H9 (cell line): Measurements from ENCODE around the gene CCDC170. TPM values are rescaled to one million over a fixed set of nuclear protein-coding genes. Genes with fewer than 3 reads are reported as not detected.
"Not testable (repeated sequence)": the region's sequence is repeated elsewhere in the genome, so short reads cannot be mapped to it uniquely, and the experiment has no call there.

Experiments
- DNase-seq: peaks from one replicate; pipeline ENCODE4 v3.0.0-alpha.2; 2017
- H2AFZ ChIP-seq: one replicate; pipeline ENCODE4 v1.6.1; 2013; ENCODE audit warnings: mild to moderate bottlenecking, low read length, control low read depth, moderate library complexity
- H2AK5ac ChIP-seq: 2 replicates; pipeline ENCODE4 v1.6.1; 2013; ENCODE audit warnings: low read length, control low read depth, mixed read lengths; ENCODE audit not compliant: insufficient read length
- H2BK120ac ChIP-seq: one replicate; pipeline ENCODE4 v1.6.1; 2013; ENCODE audit warnings: low read depth, mild to moderate bottlenecking, low read length, control low read depth, inconsistent platforms; ENCODE audit not compliant: poor library complexity, severe bottlenecking
- H2BK12ac ChIP-seq: 2 replicates; pipeline ENCODE4 v1.6.1; 2013; ENCODE audit warnings: low read length, control low read depth, mixed read lengths, low read depth; ENCODE audit not compliant: insufficient read length
- H2BK15ac ChIP-seq: 2 replicates; pipeline ENCODE4 v1.6.1; 2013; ENCODE audit warnings: low read depth, low read length, control low read depth
- H2BK20ac ChIP-seq: one replicate; pipeline ENCODE4 v1.6.1; 2013; ENCODE audit warnings: low read depth, mild to moderate bottlenecking, low read length, control low read depth, inconsistent platforms; ENCODE audit not compliant: poor library complexity, severe bottlenecking
- H2BK5ac ChIP-seq: 2 replicates; pipeline ENCODE4 v1.6.1; 2013; ENCODE audit warnings: low read length, control low read depth, mixed read lengths; ENCODE audit not compliant: insufficient read length
- H3K14ac ChIP-seq: 2 replicates; pipeline ENCODE4 v1.6.1; 2013; ENCODE audit warnings: low read length, control low read depth; ENCODE audit not compliant: insufficient read depth
- H3K18ac ChIP-seq: 2 replicates; pipeline ENCODE4 v1.6.1; 2013; ENCODE audit warnings: low read depth, mild to moderate bottlenecking, mixed read lengths, low read length, control low read depth; ENCODE audit not compliant: insufficient read length
- H3K23ac ChIP-seq: 2 replicates; pipeline ENCODE4 v1.6.1; 2013; ENCODE audit warnings: low read length, control low read depth, mixed read lengths, low read depth; ENCODE audit not compliant: insufficient read length
- H3K23me2 ChIP-seq: 2 replicates; pipeline ENCODE4 v1.6.1; 2013; ENCODE audit warnings: low read depth, mild to moderate bottlenecking, mixed read lengths, low read length, control low read depth; ENCODE audit not compliant: insufficient read length, poor library complexity, severe bottlenecking
- H3K27ac ChIP-seq: 2 replicates; pipeline ENCODE4 v1.5.1; 2013; ENCODE audit warnings: low read length, control low read depth, mixed read lengths, low read depth; ENCODE audit not compliant: insufficient read length
- H3K27me3 ChIP-seq: 2 replicates; pipeline ENCODE4 v1.6.1; 2013; ENCODE audit warnings: low read length, control low read depth, inconsistent platforms; ENCODE audit not compliant: insufficient read depth
- H3K4ac ChIP-seq: 2 replicates; pipeline ENCODE4 v1.6.1; 2013; ENCODE audit warnings: low read depth, mild to moderate bottlenecking, control low read depth, inconsistent platforms, low read length, moderate library complexity
- H3K4me1 ChIP-seq: 2 replicates; pipeline ENCODE4 v1.6.1; 2013; ENCODE audit warnings: low read length, control low read depth, inconsistent platforms; ENCODE audit not compliant: insufficient read depth
- H3K4me2 ChIP-seq: 2 replicates; pipeline ENCODE4 v1.6.1; 2013; ENCODE audit warnings: low read length, control low read depth, mixed read lengths; ENCODE audit not compliant: insufficient read length, insufficient read depth
- H3K56ac ChIP-seq: 2 replicates; pipeline ENCODE4 v1.6.1; 2013; ENCODE audit warnings: low read depth, mild to moderate bottlenecking, mixed read lengths, low read length, control low read depth; ENCODE audit not compliant: insufficient read length
- H3K79me1 ChIP-seq: 2 replicates; pipeline ENCODE4 v1.6.1; 2013; ENCODE audit warnings: low read depth, mild to moderate bottlenecking, moderate library complexity, low read length, control low read depth, inconsistent platforms; ENCODE audit not compliant: insufficient read depth, poor library complexity, severe bottlenecking
- H3K79me2 ChIP-seq: 2 replicates; pipeline ENCODE4 v1.6.1; 2013; ENCODE audit warnings: low read length, control low read depth, inconsistent platforms; ENCODE audit not compliant: insufficient read depth
- H3K9ac ChIP-seq: 2 replicates; pipeline ENCODE4 v1.6.1; 2013; ENCODE audit warnings: low read length, control low read depth, mixed read lengths; ENCODE audit not compliant: insufficient read length; ENCODE audit errors: extremely low read depth
- H3K9me3 ChIP-seq: one replicate; pipeline ENCODE4 v1.6.1; 2013; ENCODE audit warnings: low read depth, low read length, inconsistent platforms; ENCODE audit not compliant: control insufficient read depth
- H3T11ph ChIP-seq: one replicate; pipeline ENCODE4 v1.6.1; 2013; ENCODE audit warnings: mild to moderate bottlenecking, low read length, control low read depth, inconsistent platforms
- H4K20me1 ChIP-seq: one replicate; pipeline ENCODE4 v1.6.1; 2013; ENCODE audit not compliant: control insufficient read depth, insufficient read length, insufficient read depth
- H4K5ac ChIP-seq: 2 replicates; pipeline ENCODE4 v1.6.1; 2013; ENCODE audit warnings: low read depth, mild to moderate bottlenecking, mixed read lengths, low read length, control low read depth; ENCODE audit not compliant: insufficient read length
- H4K8ac ChIP-seq: replicated peaks from 2 replicates; pipeline ENCODE4 v1.6.1; 2013; ENCODE audit warnings: low read length, control low read depth, mixed read lengths, low read depth; ENCODE audit not compliant: insufficient read length
- H4K91ac ChIP-seq: 2 replicates; pipeline ENCODE4 v1.6.1; 2013; ENCODE audit warnings: low read depth, mild to moderate bottlenecking, moderate library complexity, mixed read lengths, low read length, control low read depth; ENCODE audit not compliant: insufficient read length
- H3K27ac Mint-ChIP-seq, 3 experiments: 2 replicates in 2 of 3; 3 replicates in 1 of 3; pipeline ENCODE4 v1.8.0; 2020 to 2021; ENCODE audit warnings: mixed read lengths in 3 of 3, mild to moderate bottlenecking in 1 of 3, moderate library complexity in 1 of 3
- H3K27me3 Mint-ChIP-seq: 2 replicates; pipeline ENCODE4 v1.8.0; 2021; ENCODE audit warnings: low read depth, mild to moderate bottlenecking, moderate library complexity, mixed read lengths
- H3K36me3 Mint-ChIP-seq, 3 experiments: 2 replicates in 2 of 3; 3 replicates in 1 of 3; pipeline ENCODE4 v1.8.0; 2020 to 2021; ENCODE audit warnings: low read depth in 3 of 3, mixed read lengths in 3 of 3; ENCODE audit not compliant: insufficient read depth in 1 of 3
- H3K4me1 Mint-ChIP-seq, 2 experiments: 2 replicates each; pipeline ENCODE4 v1.8.0; 2020; ENCODE audit warnings: mixed read lengths in 2 of 2
- H3K4me3 Mint-ChIP-seq, 2 experiments: 2 replicates in 1 of 2; 3 replicates in 1 of 2; pipeline ENCODE4 v1.8.0; 2020 to 2021; ENCODE audit warnings: mild to moderate bottlenecking in 2 of 2, mixed read lengths in 2 of 2, moderate library complexity in 1 of 2
- H3K9me3 Mint-ChIP-seq, 2 experiments: 2 replicates in 1 of 2; 3 replicates in 1 of 2; pipeline ENCODE4 v1.8.0; 2020; ENCODE audit warnings: mild to moderate bottlenecking in 2 of 2, mixed read lengths in 2 of 2, moderate library complexity in 1 of 2
- WGBS: extraction: QIAGEN DNeasy Blood & Tissue Kit; methylation state at CpG from one replicate; pipeline ENCODE4 v1.1.7; 2013; ENCODE audit warnings: missing lambda C conversion rate, low lambda C conversion rate, mixed read lengths; ENCODE audit not compliant: insufficient read length; ENCODE audit errors: extremely low coverage; 5-methylcytosine and 5-hydroxymethylcytosine counted together
- total RNA-seq: library from RNA; stranded (reverse); gene quantifications from 2 replicates; pipeline ENCODE4 v1.2.1, GENCODE V29; 2021
- TF ChIP-seq, protein P1 (sequence below): fragments of 200-600 bp; sonication (generic); conservative IDR thresholded peaks from 3 replicates; pipeline ENCODE4 v1.8.0; 2021; ENCODE audit warnings: antibody characterized with exemption, mild to moderate bottlenecking

The CCDC170 gene
- total RNA-seq, 1 experiment from 2014 or later: 0.07 TPM

DNA sequence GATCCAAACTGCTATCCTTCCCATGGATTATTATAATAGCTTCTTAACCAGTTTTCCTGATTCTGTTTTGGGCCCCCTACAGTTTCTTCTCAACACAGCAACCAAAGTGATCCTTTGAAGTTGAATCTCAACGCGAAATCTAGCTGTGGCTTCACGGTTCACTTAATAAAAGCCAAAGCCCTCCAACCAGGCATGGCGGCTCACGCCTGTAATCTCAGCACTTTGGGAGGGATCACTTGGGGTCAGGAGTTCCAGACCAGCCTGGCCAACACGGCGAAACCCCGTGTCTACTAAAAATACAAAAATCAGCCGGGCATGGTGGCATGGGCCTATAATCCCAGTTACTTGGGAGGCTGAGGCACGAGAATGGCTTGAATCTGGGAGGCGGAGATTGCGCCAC is 45.2 kb upstream of the CCDC170 start:
- no peak overlapping the region for H2BK120ac ChIP-seq
- no peak overlapping the region for H2BK5ac ChIP-seq
- no peak overlapping the region for H2AFZ ChIP-seq
- no peak overlapping the region for H4K91ac ChIP-seq
- no peak overlapping the region for H3K14ac ChIP-seq
- no peak overlapping the region for H3K4ac ChIP-seq
- peaks cover 14% of the 10 kb centered on the region; the same call in 1 of the 2 replicates for H3K79me2 ChIP-seq
- peaks cover 11% of the 10 kb centered on the region for H3K23me2 ChIP-seq
- no peak overlapping the region for H3K23ac ChIP-seq
- H3K27ac Mint-ChIP-seq: no peak overlapping the region
- peaks cover 4 to 11% of the 10 kb centered on the region in 2 experiments for H3K4me1 Mint-ChIP-seq
- no peak overlapping the region for H2BK20ac ChIP-seq
- H4K20me1 ChIP-seq: no peaks in the 10 kb centered on the region
- H3K79me1 ChIP-seq: peaks cover 9% of the 10 kb centered on the region
- peaks cover 1% of the 10 kb centered on the region; the same call in 1 of the 2 replicates for H3K27me3 Mint-ChIP-seq
- no peak overlapping the region for H4K5ac ChIP-seq
- H3K36me3 Mint-ChIP-seq: peaks cover 5 to 32% (median 16%) of the 10 kb centered on the region in 3 experiments; a peak in 5 of 7 replicates
- H3K4me1 ChIP-seq: no peaks in the 10 kb centered on the region
- TF ChIP-seq, protein P1, sequence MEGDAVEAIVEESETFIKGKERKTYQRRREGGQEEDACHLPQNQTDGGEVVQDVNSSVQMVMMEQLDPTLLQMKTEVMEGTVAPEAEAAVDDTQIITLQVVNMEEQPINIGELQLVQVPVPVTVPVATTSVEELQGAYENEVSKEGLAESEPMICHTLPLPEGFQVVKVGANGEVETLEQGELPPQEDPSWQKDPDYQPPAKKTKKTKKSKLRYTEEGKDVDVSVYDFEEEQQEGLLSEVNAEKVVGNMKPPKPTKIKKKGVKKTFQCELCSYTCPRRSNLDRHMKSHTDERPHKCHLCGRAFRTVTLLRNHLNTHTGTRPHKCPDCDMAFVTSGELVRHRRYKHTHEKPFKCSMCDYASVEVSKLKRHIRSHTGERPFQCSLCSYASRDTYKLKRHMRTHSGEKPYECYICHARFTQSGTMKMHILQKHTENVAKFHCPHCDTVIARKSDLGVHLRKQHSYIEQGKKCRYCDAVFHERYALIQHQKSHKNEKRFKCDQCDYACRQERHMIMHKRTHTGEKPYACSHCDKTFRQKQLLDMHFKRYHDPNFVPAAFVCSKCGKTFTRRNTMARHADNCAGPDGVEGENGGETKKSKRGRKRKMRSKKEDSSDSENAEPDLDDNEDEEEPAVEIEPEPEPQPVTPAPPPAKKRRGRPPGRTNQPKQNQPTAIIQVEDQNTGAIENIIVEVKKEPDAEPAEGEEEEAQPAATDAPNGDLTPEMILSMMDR: peak; percentile 29; the same call in 1 of the 3 replicates
- no peak overlapping the region for H4K8ac ChIP-seq
- no peaks in the 10 kb centered on the region for H3K27me3 ChIP-seq
- H3K9ac ChIP-seq: no peak overlapping the region
- no peak overlapping the region for H3K4me2 ChIP-seq
- WGBS: no CpG with 5 or more reads among the region's 12 CpGs
- no peak overlapping the region for H3K56ac ChIP-seq
- no peak overlapping the region for H3K27ac ChIP-seq
- H2BK15ac ChIP-seq: no peak overlapping the region
- H3K9me3 ChIP-seq: no peaks in the 10 kb centered on the region
- no peak overlapping the region for H3T11ph ChIP-seq
- no peak overlapping the region for H2AK5ac ChIP-seq
- DNase-seq: no peak
- no peak overlapping the region for H3K18ac ChIP-seq
- H3K4me3 Mint-ChIP-seq: no peak overlapping the region
- H3K9me3 Mint-ChIP-seq: peaks cover 1 to 4% of the 10 kb centered on the region in 2 experiments; a peak in 3 of 5 replicates
- no peak overlapping the region for H2BK12ac ChIP-seq

DNA sequence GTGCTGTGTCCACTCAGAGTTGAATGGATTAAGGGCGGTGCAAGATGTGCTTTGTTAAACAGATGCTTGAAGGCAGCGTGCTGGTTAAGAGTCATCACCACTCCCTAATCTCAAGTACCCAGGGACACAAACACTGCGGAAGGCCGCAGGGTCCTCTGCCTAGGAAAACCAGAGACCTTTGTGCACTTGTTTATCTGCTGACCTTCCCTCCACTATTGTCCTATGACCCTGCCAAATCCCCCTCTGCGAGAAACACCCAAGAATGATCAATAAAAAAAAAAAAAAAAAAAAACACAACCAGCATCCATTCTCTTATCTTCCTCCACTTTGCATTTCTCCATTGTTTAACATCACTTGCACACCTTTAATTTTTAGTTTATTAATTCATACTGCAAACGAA is 42.9 kb upstream of the CCDC170 start:
- H2BK12ac ChIP-seq, H2AK5ac ChIP-seq, H2BK120ac ChIP-seq, H4K8ac ChIP-seq, H3K18ac ChIP-seq, H4K91ac ChIP-seq, H3K79me1 ChIP-seq, H4K5ac ChIP-seq, H3K27me3 ChIP-seq, H2BK15ac ChIP-seq, H2BK20ac ChIP-seq, H2AFZ ChIP-seq, H3K27ac ChIP-seq, H2BK5ac ChIP-seq, DNase-seq, H3T11ph ChIP-seq, H3K56ac ChIP-seq, H3K9me3 ChIP-seq, H3K14ac ChIP-seq, H4K20me1 ChIP-seq, H3K4ac ChIP-seq, H3K23ac ChIP-seq, H3K27me3 Mint-ChIP-seq, H3K9me3 Mint-ChIP-seq, H3K4me1 ChIP-seq: not testable (repeated sequence)
- WGBS: no CpG with 5 or more reads among the region's 6 CpGs
- peaks cover 3 to 17% (median 14%) of the 10 kb centered on the region in 3 experiments; a peak in 5 of 7 replicates for H3K36me3 Mint-ChIP-seq
- peaks cover 11% of the 10 kb centered on the region for H3K23me2 ChIP-seq
- H3K9ac ChIP-seq: peak overlapping the region; percentile 92
- H3K27ac Mint-ChIP-seq: peak overlapping the region; percentile 97 to 99 (median 99); a peak in 4 of 7 replicates
- H3K4me2 ChIP-seq: peak overlapping the region; percentile 71
- H3K4me1 Mint-ChIP-seq: peaks cover 23 to 30% of the 10 kb centered on the region in 2 experiments
- peak overlapping the region; percentile 97 to 98 for H3K4me3 Mint-ChIP-seq
- H3K79me2 ChIP-seq: peaks cover 14% of the 10 kb centered on the region; the same call in 1 of the 2 replicates
